Measurements from ENCODE around the gene TULP4.

TULP4 gene

DNA sequence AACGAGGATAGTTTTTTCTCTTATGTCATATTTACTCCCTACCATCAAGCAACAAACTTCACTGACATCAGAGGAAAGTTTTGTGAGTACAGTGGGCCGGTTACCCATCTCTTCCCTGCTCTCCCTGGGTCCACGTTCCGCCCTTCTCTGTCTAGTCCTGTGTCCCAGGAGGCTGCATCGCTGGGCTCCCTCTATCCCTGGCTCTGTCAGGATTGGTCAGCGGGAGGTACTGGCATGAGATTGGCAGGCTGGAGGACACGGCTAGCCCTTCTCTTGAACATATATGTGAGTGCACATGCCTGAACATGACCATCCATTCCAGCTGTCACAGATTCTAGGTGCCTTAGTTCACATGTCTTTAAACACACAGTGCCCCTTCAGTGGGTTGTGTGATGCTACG, 217.4 kb downstream of the TULP4 start:
- CTCF ChIA-PET = interaction anchor here (0.8 kb wide), 1 partner anchor 11 kb away, joined by 3 read pairs; no protein-coding TSS in a partner anchor
- no peak for DNase-seq (ENCODE audit: extremely low spot score)
- TF ChIP-seq FOXA1 (IDR thresholded peaks at IDR 0.05) = no peak
- TF ChIP-seq FOXK2 (IDR thresholded peaks at IDR 0.05) = no peak
- no peak for TF ChIP-seq NFRKB (IDR thresholded peaks at IDR 0.05)
- no peak for TF ChIP-seq SP1 (IDR thresholded peaks at IDR 0.05)
- no peak for TF ChIP-seq FOXM1 (IDR thresholded peaks at IDR 0.05; ENCODE audit: borderline replicate concordance)
- TF ChIP-seq ELF4 (IDR thresholded peaks at IDR 0.05) = no peak
- no peak for TF ChIP-seq TARDBP (IDR thresholded peaks at IDR 0.05)
- TF ChIP-seq HDGF (IDR thresholded peaks at IDR 0.05; ENCODE audit: borderline replicate concordance) = no peak
- no peak for TF ChIP-seq BHLHE40 (IDR thresholded peaks at IDR 0.05; ENCODE audit: borderline replicate concordance)
- TF ChIP-seq L3MBTL2 (conservative IDR thresholded peaks at IDR 0.05) = no peak
- TF ChIP-seq, protein P1, sequence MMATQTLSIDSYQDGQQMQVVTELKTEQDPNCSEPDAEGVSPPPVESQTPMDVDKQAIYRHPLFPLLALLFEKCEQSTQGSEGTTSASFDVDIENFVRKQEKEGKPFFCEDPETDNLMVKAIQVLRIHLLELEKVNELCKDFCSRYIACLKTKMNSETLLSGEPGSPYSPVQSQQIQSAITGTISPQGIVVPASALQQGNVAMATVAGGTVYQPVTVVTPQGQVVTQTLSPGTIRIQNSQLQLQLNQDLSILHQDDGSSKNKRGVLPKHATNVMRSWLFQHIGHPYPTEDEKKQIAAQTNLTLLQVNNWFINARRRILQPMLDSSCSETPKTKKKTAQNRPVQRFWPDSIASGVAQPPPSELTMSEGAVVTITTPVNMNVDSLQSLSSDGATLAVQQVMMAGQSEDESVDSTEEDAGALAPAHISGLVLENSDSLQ (IDR thresholded peaks at IDR 0.05) = no peak
- no peak for TF ChIP-seq ZNF384 (IDR thresholded peaks at IDR 0.05)
- no peak for TF ChIP-seq SUZ12 (IDR thresholded peaks at IDR 0.05)
- POLR2A ChIA-PET = interaction anchor here (0.6 kb wide), 1 partner anchor 32 kb away, joined by 3 read pairs; no protein-coding TSS in a partner anchor

DNA sequence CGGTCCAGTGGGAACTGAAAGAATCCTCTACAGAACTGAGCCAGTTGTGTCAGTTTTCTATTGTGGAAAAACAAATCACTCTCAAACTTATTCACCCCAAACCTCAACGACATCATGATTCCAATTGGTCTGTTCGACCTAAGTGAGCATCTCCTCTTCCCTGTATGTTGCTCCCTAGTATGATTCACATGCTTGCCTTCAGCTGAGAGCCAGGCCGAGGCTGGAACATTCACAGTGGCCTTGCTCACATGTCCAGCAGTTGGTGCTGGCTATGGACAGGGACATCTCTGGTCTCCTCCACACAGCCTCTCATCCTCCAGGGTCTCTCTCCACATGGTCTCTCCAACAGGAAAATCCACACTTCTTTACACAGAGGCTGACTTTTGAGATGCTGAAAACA, 219.3 kb downstream of the TULP4 start:
- no peak for DNase-seq (ENCODE audit: extremely low spot score)
- ChIA-PET CTCF (no interaction called here), POLR2A (no interaction called here)
- TF ChIP-seq HDGF (IDR thresholded peaks at IDR 0.05; ENCODE audit: borderline replicate concordance) (no peak), CTBP1 (IDR thresholded peaks at IDR 0.05; ENCODE audit: borderline replicate concordance) (no peak), L3MBTL2 (conservative IDR thresholded peaks at IDR 0.05) (no peak), TARDBP (IDR thresholded peaks at IDR 0.05) (no peak), SP1 (IDR thresholded peaks at IDR 0.05) (no peak), BHLHE40 (IDR thresholded peaks at IDR 0.05; ENCODE audit: borderline replicate concordance) (no peak), ZNF384 (IDR thresholded peaks at IDR 0.05) (no peak), ELF4 (IDR thresholded peaks at IDR 0.05) (no peak), SUZ12 (IDR thresholded peaks at IDR 0.05) (no peak), FOXM1 (IDR thresholded peaks at IDR 0.05; ENCODE audit: borderline replicate concordance) (no peak), FOXK2 (IDR thresholded peaks at IDR 0.05) (no peak), LEF1 (IDR thresholded peaks at IDR 0.05; ENCODE audit: borderline replicate concordance) (no peak)
- TF ChIP-seq, protein P1 (IDR thresholded peaks at IDR 0.05) = no peak

DNA sequence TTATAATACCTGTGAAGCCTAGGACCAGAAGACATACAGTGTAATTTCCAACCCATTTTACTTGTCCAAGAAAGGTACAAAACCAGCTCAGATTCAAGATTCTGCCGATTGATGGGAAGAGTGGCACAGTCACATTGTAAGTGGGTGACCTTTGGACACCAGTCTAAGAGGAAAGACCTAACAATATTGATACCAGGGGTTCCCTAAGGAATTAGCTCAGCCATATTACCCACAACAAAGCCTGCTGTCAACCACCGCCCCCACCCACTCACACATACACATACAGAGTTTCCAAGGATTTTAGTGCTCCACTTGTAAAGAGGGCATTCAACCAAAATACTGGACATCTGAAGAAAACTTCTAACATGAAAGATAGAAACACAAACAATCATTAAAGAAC, 219.7 kb downstream of the TULP4 start:
- TF ChIP-seq TARDBP (IDR thresholded peaks at IDR 0.05) (no peak), CTBP1 (IDR thresholded peaks at IDR 0.05; ENCODE audit: borderline replicate concordance) (no peak), FOXM1 (IDR thresholded peaks at IDR 0.05; ENCODE audit: borderline replicate concordance) (no peak), SP1 (IDR thresholded peaks at IDR 0.05) (no peak), ZNF384 (IDR thresholded peaks at IDR 0.05) (no peak), NFRKB (IDR thresholded peaks at IDR 0.05) (no peak)
- no peak for DNase-seq (ENCODE audit: extremely low spot score)
- CTCF ChIA-PET = no interaction called here
- POLR2A ChIA-PET = no interaction called here

GRCh38 chr6:158536084-158536890, 224.0 kb downstream of the TULP4 start:
- peak; percentile 85 for DNase-seq (ENCODE audit: extremely low spot score)
- POLR2A ChIA-PET = interaction anchor here (0.9 kb wide), 1 partner anchor 158 kb away, joined by 3 read pairs; no protein-coding TSS in a partner anchor
- CTCF ChIA-PET = interaction anchor here (0.5 to 1.3 kb wide), 4 partner anchors 16 to 322 kb away, joined by 4 to 8 read pairs (median 4); no protein-coding TSS in a partner anchor
- TF ChIP-seq LEF1 (IDR thresholded peaks at IDR 0.05; ENCODE audit: borderline replicate concordance) (0 out of 2 replicates have a peak, but pooled peaks have one; percentile 12), ELF4 (IDR thresholded peaks at IDR 0.05) (no peak)

- DNase-seq (ENCODE audit: extremely low spot score) = peak; percentile 51
- TF ChIP-seq FOXM1 (IDR thresholded peaks at IDR 0.05; ENCODE audit: borderline replicate concordance) = peak; percentile 62; the same call in 1 of the 2 replicates
- no peak for TF ChIP-seq ARNT (IDR thresholded peaks at IDR 0.05)
- no peak for TF ChIP-seq SP1 (IDR thresholded peaks at IDR 0.05)
- TF ChIP-seq LEF1 (IDR thresholded peaks at IDR 0.05; ENCODE audit: borderline replicate concordance) = no peak
- POLR2A ChIA-PET = interaction anchor here (0.9 kb wide), 1 partner anchor 159 kb away, joined by 3 read pairs; no protein-coding TSS in a partner anchor
- CTCF ChIA-PET = interaction anchor here (0.9 to 1.3 kb wide), 2 partner anchors 16 to 19 kb away, joined by 4 read pairs; no protein-coding TSS in a partner anchor
These were observed 224.9 kb downstream of the TULP4 start for GRCh38 chr6:158536891-158537798.

DNA sequence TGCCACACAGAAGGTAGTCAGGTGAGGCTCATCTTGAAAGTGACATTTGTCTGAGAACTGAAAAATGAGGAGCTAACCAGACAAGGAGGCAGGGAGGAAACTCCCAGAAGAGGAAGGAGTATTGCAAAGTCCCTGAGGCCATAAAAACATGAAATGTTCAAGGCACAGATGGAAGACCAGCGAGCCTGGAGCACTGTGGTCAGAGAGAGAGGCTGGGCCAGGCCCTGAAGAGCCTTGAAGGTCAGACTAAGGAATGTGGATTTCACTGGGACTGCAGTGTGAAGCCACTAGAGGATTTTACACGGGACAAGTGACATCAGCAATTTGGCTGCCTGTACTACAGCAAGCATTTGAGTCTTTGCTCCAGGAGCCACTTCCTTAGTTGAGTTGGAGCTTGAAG, 226.5 kb downstream of the TULP4 start:
- TF ChIP-seq ELF4 (IDR thresholded peaks at IDR 0.05) (no peak), TARDBP (IDR thresholded peaks at IDR 0.05) (no peak), CTBP1 (IDR thresholded peaks at IDR 0.05; ENCODE audit: borderline replicate concordance) (no peak), SUZ12 (IDR thresholded peaks at IDR 0.05) (no peak), BHLHE40 (IDR thresholded peaks at IDR 0.05; ENCODE audit: borderline replicate concordance) (no peak), SP1 (IDR thresholded peaks at IDR 0.05) (no peak), ARNT (IDR thresholded peaks at IDR 0.05) (no peak), LEF1 (IDR thresholded peaks at IDR 0.05; ENCODE audit: borderline replicate concordance) (no peak), HDGF (IDR thresholded peaks at IDR 0.05; ENCODE audit: borderline replicate concordance) (no peak), FOXM1 (IDR thresholded peaks at IDR 0.05; ENCODE audit: borderline replicate concordance) (no peak), NFRKB (IDR thresholded peaks at IDR 0.05) (no peak), FOXA1 (IDR thresholded peaks at IDR 0.05) (no peak), ZNF384 (IDR thresholded peaks at IDR 0.05) (no peak), FOXK2 (IDR thresholded peaks at IDR 0.05) (no peak), L3MBTL2 (conservative IDR thresholded peaks at IDR 0.05) (no peak)
- TF ChIP-seq, protein P1 (IDR thresholded peaks at IDR 0.05) = no peak
- ChIA-PET CTCF (interaction anchor here (1.2 kb wide), 1 partner anchor 13 kb away, joined by 3 read pairs; no protein-coding TSS in a partner anchor), POLR2A (interaction anchor here (1.4 kb wide), 1 partner anchor 20 kb away, joined by 5 read pairs; no protein-coding TSS in a partner anchor)
- DNase-seq (ENCODE audit: extremely low spot score) = no peak
